B cell (primary cell): Measurements from ENCODE around the gene GAREM1. TPM values are rescaled to one million over a fixed set of nuclear protein-coding genes. Genes with fewer than 3 reads are reported as not detected.

Experiments used
- ATAC-seq: fragments of 200-7000 bp; cut with Tn5 transposase; one replicate; pipeline ENCODE4 v1.10.0; 2021; ENCODE audit warnings: low read depth, mild to moderate bottlenecking, moderate number of reproducible peaks, moderate library complexity
- CTCF ChIA-PET: fragments of 350-600 bp; sonication (Branson Sonifier 250); formaldehyde crosslinking; loops from one replicate; lab custom pipeline; 2021; ENCODE audit warnings: antibody characterized with exemption, inconsistent platforms; lab: Charles Lee
- POLR2A ChIA-PET: fragments of 350-600 bp; sonication (Branson Sonifier 250); formaldehyde crosslinking; loops from one replicate; lab custom pipeline; 2021; ENCODE audit warnings: antibody characterized with exemption; lab: Charles Lee
- DNase-seq: peaks from one replicate; pipeline ENCODE4 v3.0.0; 2013
- H2AFZ ChIP-seq: 2 replicates; pipeline ENCODE4 v1.6.1; 2012; ENCODE audit warnings: mild to moderate bottlenecking, low read depth, low read length; ENCODE audit not compliant: insufficient read depth, poor library complexity, severe bottlenecking
- H3K27ac ChIP-seq, 2 donors: 1 replicate in 1 of 2; 2 replicates in 1 of 2; pipeline ENCODE4 v1.5.1; 2012 to 2013; ENCODE audit warnings: low read length in 2 of 2, mild to moderate bottlenecking in 2 of 2, moderate library complexity in 1 of 2
- H3K27me3 ChIP-seq, 4 experiments: fragments of 200-600 bp in 1 of 4; sonication (generic) in 1 of 4; replicated peaks in 1 of 4; 1 replicate in 2 of 4; 2 replicates in 2 of 4; pipeline versions ENCODE4 v1.6.1 to v1.7.0; 2013 to 2016; ENCODE audit warnings: low read length in 3 of 4, mild to moderate bottlenecking in 2 of 4, mixed read lengths in 1 of 4, moderate library complexity in 1 of 4; ENCODE audit not compliant: insufficient read depth in 4 of 4, control insufficient read depth in 3 of 4; ENCODE audit errors: control extremely low read depth in 1 of 4
- H3K36me3 ChIP-seq, 2 experiments: replicated peaks in 1 of 2; 1 replicate in 1 of 2; 2 replicates in 1 of 2; pipeline versions ENCODE4 v1.6.1 to v1.7.1; 2013; ENCODE audit warnings: low read length in 1 of 2; ENCODE audit not compliant: insufficient read depth in 2 of 2, control insufficient read depth in 1 of 2; ENCODE audit errors: control extremely low read depth in 1 of 2, extremely low read depth in 1 of 2
- H3K4me1 ChIP-seq, 2 donors: fragments of 200-600 bp in 1 of 2; sonication (generic) in 1 of 2; 1 replicate in 1 of 2; 2 replicates in 1 of 2; pipeline versions ENCODE4 v1.5.1 to v1.6.1; 2013 to 2017; ENCODE audit warnings: low read length in 2 of 2; ENCODE audit not compliant: control insufficient read depth in 2 of 2, insufficient read depth in 2 of 2
- H3K4me2 ChIP-seq: replicated peaks from 2 replicates; pipeline ENCODE3; 2012; ENCODE audit warnings: mild to moderate bottlenecking, low read depth, low read length; ENCODE audit not compliant: poor library complexity, severe bottlenecking
- H3K4me3 ChIP-seq, 5 experiments: fragments of 200-600 bp in 1 of 5; sonication (generic) in 1 of 5; 1 replicate in 3 of 5; 2 replicates in 2 of 5; pipeline versions ENCODE4 v1.5.1 to v1.7.0; 2011 to 2016; ENCODE audit warnings: low read length in 4 of 5, mild to moderate bottlenecking in 4 of 5, low read depth in 2 of 5, control low read depth in 1 of 5, moderate library complexity in 1 of 5; ENCODE audit not compliant: insufficient read depth in 1 of 5; ENCODE audit errors: control extremely low read depth in 1 of 5, extremely low read depth in 1 of 5
- H3K79me2 ChIP-seq: fragments of 200-600 bp; sonication (generic); one replicate; pipeline ENCODE4 v1.6.0; 2016; ENCODE audit warnings: low read length; ENCODE audit not compliant: control insufficient read depth, insufficient read depth
- H3K9ac ChIP-seq: fragments of 200-600 bp; sonication (generic); 2 replicates; pipeline ENCODE4 v1.6.1; 2017; ENCODE audit warnings: mild to moderate bottlenecking, low read length, moderate library complexity
- H3K9me3 ChIP-seq, 3 donors: one replicate each; pipeline versions ENCODE4 v1.6.1 to v1.7.1; 2013; ENCODE audit warnings: low read length in 2 of 3; ENCODE audit not compliant: control insufficient read depth in 2 of 3, insufficient read depth in 1 of 3; ENCODE audit errors: control extremely low read depth in 1 of 3
- H4K20me1 ChIP-seq: 2 replicates; pipeline ENCODE4 v1.6.0; 2012; ENCODE audit warnings: mild to moderate bottlenecking, low read length; ENCODE audit not compliant: insufficient read depth, control insufficient read depth, poor library complexity, severe bottlenecking
- H3K27ac Mint-ChIP-seq: one replicate; pipeline ENCODE4 v1.8.0; 2021; ENCODE audit warnings: mixed read lengths
- H3K27me3 Mint-ChIP-seq: one replicate; pipeline ENCODE4 v1.8.0; 2021; ENCODE audit warnings: mixed read lengths
- H3K4me1 Mint-ChIP-seq: one replicate; pipeline ENCODE4 v1.8.0; 2021; ENCODE audit warnings: mixed read lengths
- H3K4me3 Mint-ChIP-seq: one replicate; pipeline ENCODE4 v1.8.0; 2021; ENCODE audit warnings: mixed read lengths
- H3K9me3 Mint-ChIP-seq: one replicate; pipeline ENCODE4 v1.8.0; 2022; ENCODE audit warnings: mixed read lengths; ENCODE audit not compliant: insufficient read depth
- EZH2 ChIP-seq: IDR thresholded peaks from 2 replicates; pipeline ENCODE4 v1.6.1; 2012; ENCODE audit warnings: borderline replicate concordance, low read depth, mild to moderate bottlenecking, moderate library complexity, low read length; ENCODE audit not compliant: insufficient read depth, poor library complexity, severe bottlenecking
- WGBS: methylation state at CpG from one replicate; pipeline ENCODE4 v1.1.5; 2013; ENCODE audit warnings: missing lambda C conversion rate; ENCODE audit not compliant: insufficient coverage; 5-methylcytosine and 5-hydroxymethylcytosine counted together
- intact Hi-C: fragments of 100-400 bp; cut with micrococcal nuclease; formaldehyde crosslinking; loops from one replicate; pipeline ENCODE4 v1.10.0; 2022
- polyA plus RNA-seq: library from polyadenylated mRNA; depleted of rRNA; stranded (reverse); fragments of >200 nt; gene quantifications from 2 replicates; pipeline ENCODE4 v1.2.3, GENCODE V29; 2012
- total RNA-seq, 2 donors: library from RNA; stranded (reverse); fragments of 120-200 nt in 1 of 2; gene quantifications; 1 replicate in 1 of 2; 2 replicates in 1 of 2; pipeline versions ENCODE4 v1.2.3 to v1.2.4, GENCODE V29; 2013 to 2022
- TF ChIP-seq, protein P1 (sequence below): fragments of 200-600 bp; IDR thresholded peaks from one replicate; pipeline ENCODE4 v1.8.0; 2022; ENCODE audit warnings: antibody characterized with exemption, mild to moderate bottlenecking

GAREM1 gene
- total and polyA plus RNA-seq, 2 donors (not counting 1 experiment from before 2014, with no cell fraction given), result not detected

DNA sequence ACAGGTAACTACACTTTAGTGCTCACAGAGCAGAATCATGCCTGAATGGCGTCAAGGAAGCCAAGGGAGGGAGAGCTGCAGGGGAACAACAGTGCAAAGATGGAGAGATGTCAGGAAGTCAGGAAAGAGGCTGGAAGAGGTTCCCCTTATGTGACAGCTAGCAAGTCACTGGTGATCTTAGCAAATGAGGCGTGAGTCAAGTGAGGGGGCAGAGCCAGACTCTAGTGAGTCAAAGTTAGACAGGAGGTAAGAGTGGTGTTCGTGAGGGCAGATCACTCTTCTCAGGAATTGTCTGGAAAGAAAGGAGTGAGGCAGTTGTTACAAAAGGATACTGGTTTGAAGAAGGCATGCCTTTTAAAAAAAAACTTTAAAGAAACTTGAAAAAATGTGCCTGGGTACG lies 193.8 kb downstream of the GAREM1 start:
- Histone ChIP-seq H3K4me3 (no peak overlapping the region), H3K9me3 (no peaks in the 10 kb centered on the region), H3K4me1 (no peaks in the 10 kb centered on the region), H3K79me2 (no peaks in the 10 kb centered on the region), H3K4me2 (no peak overlapping the region), H3K27me3 (no peaks in the 10 kb centered on the region), H2AFZ (no peak overlapping the region), H3K27ac (no peak overlapping the region), H4K20me1 (no peaks in the 10 kb centered on the region), H3K36me3 (no peaks in the 10 kb centered on the region), H3K9ac (no peak overlapping the region)
- ChIA-PET POLR2A (no interaction called here), CTCF (interaction anchor here (0.9 kb wide), 1 partner anchor 17 kb away, joined by 3 read pairs; no protein-coding TSS in a partner anchor)
- no peak overlapping the region for H3K4me3 Mint-ChIP-seq
- no peaks in the 10 kb centered on the region for H3K9me3 Mint-ChIP-seq
- WGBS, result 93% methylated on average over 3 of the region's 4 CpGs
- ATAC-seq (no peak), DNase-seq (no peak)
- no peak for TF ChIP-seq EZH2
- no peaks in the 10 kb centered on the region for H3K4me1 Mint-ChIP-seq
- no peak overlapping the region for H3K27ac Mint-ChIP-seq
- intact Hi-C loops, result loop anchor here (10.0 kb wide), 1 partner anchor 278 kb away; no protein-coding TSS in a partner anchor
- peaks cover 15% of the 10 kb centered on the region for H3K27me3 Mint-ChIP-seq

DNA sequence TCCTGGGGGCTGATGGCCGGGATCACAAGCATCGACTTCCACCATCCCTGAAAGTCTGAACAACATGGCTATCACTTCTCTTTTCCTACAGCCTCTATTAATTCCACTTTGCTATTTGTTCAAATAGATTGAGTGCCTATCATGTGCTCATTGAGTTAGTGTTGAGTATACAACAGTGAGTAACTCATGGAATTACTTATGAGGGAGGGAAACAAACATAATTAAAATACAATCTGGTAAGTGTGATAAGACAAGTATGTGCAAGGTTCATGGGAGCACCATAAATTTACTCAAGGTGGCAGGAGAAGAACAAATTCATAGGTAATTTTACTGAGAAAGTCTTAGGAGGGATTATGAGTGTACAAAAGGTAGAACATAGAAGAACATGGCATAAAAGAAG lies 194.4 kb downstream of the GAREM1 start:
- H3K4me2 ChIP-seq, result no peak overlapping the region
- H3K27ac ChIP-seq, result no peak overlapping the region
- Mint-ChIP-seq H3K4me3 (no peak overlapping the region), H3K4me1 (no peaks in the 10 kb centered on the region), H3K27me3 (peaks cover 20% of the 10 kb centered on the region), H3K27ac (no peak overlapping the region), H3K9me3 (no peaks in the 10 kb centered on the region)
- TF ChIP-seq, protein P1, sequence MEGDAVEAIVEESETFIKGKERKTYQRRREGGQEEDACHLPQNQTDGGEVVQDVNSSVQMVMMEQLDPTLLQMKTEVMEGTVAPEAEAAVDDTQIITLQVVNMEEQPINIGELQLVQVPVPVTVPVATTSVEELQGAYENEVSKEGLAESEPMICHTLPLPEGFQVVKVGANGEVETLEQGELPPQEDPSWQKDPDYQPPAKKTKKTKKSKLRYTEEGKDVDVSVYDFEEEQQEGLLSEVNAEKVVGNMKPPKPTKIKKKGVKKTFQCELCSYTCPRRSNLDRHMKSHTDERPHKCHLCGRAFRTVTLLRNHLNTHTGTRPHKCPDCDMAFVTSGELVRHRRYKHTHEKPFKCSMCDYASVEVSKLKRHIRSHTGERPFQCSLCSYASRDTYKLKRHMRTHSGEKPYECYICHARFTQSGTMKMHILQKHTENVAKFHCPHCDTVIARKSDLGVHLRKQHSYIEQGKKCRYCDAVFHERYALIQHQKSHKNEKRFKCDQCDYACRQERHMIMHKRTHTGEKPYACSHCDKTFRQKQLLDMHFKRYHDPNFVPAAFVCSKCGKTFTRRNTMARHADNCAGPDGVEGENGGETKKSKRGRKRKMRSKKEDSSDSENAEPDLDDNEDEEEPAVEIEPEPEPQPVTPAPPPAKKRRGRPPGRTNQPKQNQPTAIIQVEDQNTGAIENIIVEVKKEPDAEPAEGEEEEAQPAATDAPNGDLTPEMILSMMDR, result no peak
- no peak for TF ChIP-seq EZH2
- intact Hi-C loops, result loop anchor here (10.0 kb wide), 1 partner anchor 279 kb away; no protein-coding TSS in a partner anchor
- H3K4me1 ChIP-seq, result no peaks in the 10 kb centered on the region
- ATAC-seq (no peak), DNase-seq (no peak)
- H2AFZ ChIP-seq, result no peak overlapping the region
- no peaks in the 10 kb centered on the region for H3K79me2 ChIP-seq
- H3K4me3 ChIP-seq, result no peak overlapping the region
- H3K36me3 ChIP-seq, result no peaks in the 10 kb centered on the region
- ChIA-PET CTCF (no interaction called here), POLR2A (no interaction called here)
- H3K9ac ChIP-seq, result no peak overlapping the region
- no peaks in the 10 kb centered on the region for H3K9me3 ChIP-seq
- no CpG with 5 or more reads among the region's 2 CpGs for WGBS
- H3K27me3 ChIP-seq, result no peaks in the 10 kb centered on the region
- no peaks in the 10 kb centered on the region for H4K20me1 ChIP-seq
